OCI-LY3 (cell line): ENCODE data around the gene GPC3.

Experiments used
- CTCF ChIP-seq: fragments of 200-600, 300-600 bp; sonication (generic); IDR thresholded peaks from 2 replicates; pipeline ENCODE4 v1.5.1; 2014; ENCODE audit warnings: antibody characterized with exemption, low read length, low read depth
- EZH2phosphoT487 ChIP-seq: fragments of 200-600 bp; shearing (Covaris generic); IDR thresholded peaks from 2 replicates; pipeline ENCODE4 v1.6.1; 2018; ENCODE audit warnings: antibody characterized with exemption, mixed run types, low read depth

DNA sequence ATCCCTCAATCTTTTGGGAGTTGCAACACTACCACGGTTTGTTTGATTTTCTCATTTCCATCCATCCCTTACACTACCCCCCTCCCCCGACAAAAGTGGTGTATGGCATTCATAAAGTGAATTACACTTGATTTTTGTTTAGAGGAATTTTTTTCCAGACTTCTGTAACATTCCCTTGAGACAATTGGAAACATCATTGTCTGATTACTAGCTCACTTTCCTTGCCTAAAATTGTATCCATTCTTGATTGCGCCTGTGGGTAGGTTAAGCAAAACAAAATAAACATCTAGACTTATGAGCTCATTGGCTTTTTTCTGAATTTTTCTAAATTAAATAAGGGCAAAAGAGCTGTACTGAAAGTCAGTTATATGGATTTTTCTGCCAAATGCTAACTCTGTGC lies 3.5 kb downstream of the GPC3 start:
- TF ChIP-seq CTCF (no peak), EZH2phosphoT487 (no peak)
